Measurements from ENCODE around the gene MMP13. TPM values are rescaled to one million over a fixed set of nuclear protein-coding genes. Genes with fewer than 3 reads are reported as not detected.

The MMP13 gene
- total and polyA plus RNA-seq, 2 donors (not counting 3 experiments of a cell fraction or from before 2014, with no cell fraction given): not detected

DNA sequence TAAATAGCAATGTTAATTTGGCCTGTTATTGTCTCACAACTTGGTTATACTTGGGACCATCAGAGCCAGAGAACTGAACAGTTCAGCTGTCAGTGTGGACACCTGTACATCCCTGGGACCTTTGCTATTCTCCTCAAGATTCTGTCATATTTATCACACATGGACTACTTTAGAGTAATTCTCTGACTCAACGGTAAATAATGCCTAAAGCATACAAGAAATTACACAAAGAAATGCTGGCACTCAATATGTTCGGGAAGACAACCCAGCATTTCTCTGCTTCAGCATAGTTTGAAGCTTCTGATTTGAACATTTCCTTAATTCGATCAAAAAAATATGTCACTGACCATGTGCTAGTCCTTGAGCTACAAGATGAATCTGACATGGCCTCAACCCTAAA, 34.6 kb upstream of the MMP13 start:
- intact Hi-C loops (cut with micrococcal nuclease) (no loop called here), dilution Hi-C loops (cut with MboI; ENCODE audit: extremely low pct_ligation_motif_present, low sequenced_read_pairs) (no loop called here)
- H3K4me3 ChIP-seq (replicated peaks in 1 of 3; ENCODE audit: insufficient read depth in 1 of 3, low read depth in 1 of 3, low read length in 3 of 3): no peak overlapping the region
- no peaks in the 10 kb centered on the region for H4K20me1 ChIP-seq (replicated peaks; ENCODE audit: control insufficient read depth, extremely low read depth, insufficient read depth, low read length)
- no peaks in the 10 kb centered on the region for H3K9me3 ChIP-seq (replicated peaks; ENCODE audit: control insufficient read depth, insufficient read depth, low read length)
- H3K36me3 ChIP-seq (ENCODE audit: control insufficient read depth in 2 of 2, extremely low read depth in 1 of 2, insufficient read depth in 2 of 2, low read length in 2 of 2): no peaks in the 10 kb centered on the region
- ChIA-PET POLR2A (no interaction called here), CTCF (interaction anchor here (0.8 to 1.6 kb wide), 5 partner anchors 13 to 75 kb away, joined by 3 to 6 read pairs (median 4); no protein-coding TSS in a partner anchor)
- TF ChIP-seq POLR2A (IDR thresholded peaks at IDR 0.05; ENCODE audit: low read depth, low read length) (no peak), POLR2AphosphoS5 (IDR thresholded peaks at IDR 0.05; ENCODE audit: insufficient read depth, low read depth, low read length) (no peak), EZH2 (IDR thresholded peaks at IDR 0.05; ENCODE audit: borderline replicate concordance, low read depth, low read length, severe bottlenecking) (no peak), GATA2 (IDR thresholded peaks at IDR 0.05; ENCODE audit: insufficient read depth, insufficient read length, low read depth, low read length) (no peak), FOS (IDR thresholded peaks at IDR 0.05; ENCODE audit: borderline replicate concordance, insufficient read depth, low read length) (no peak)
- H3K9me1 ChIP-seq (replicated peaks; ENCODE audit: control insufficient read depth, extremely low read depth, insufficient read depth, low read length): no peaks in the 10 kb centered on the region
- peak overlapping the region; percentile 54 for H2AFZ ChIP-seq (ENCODE audit: low read depth, low read length)
- FAIRE-seq: no peak
- H3K79me2 ChIP-seq (ENCODE audit: control insufficient read depth, insufficient read depth, low read length): no peaks in the 10 kb centered on the region
- no TSS peak for BruUV-seq (replicated peaks)
- H3K9ac ChIP-seq (replicated peaks; ENCODE audit: extremely low read depth, insufficient read depth, low read length): no peak overlapping the region
- no peak overlapping the region for H3K4me2 ChIP-seq (ENCODE audit: insufficient read depth, low read length)
- H3K4me1 ChIP-seq (ENCODE audit: control insufficient read depth, extremely low read depth, insufficient read depth, low read length): peaks cover 20% of the 10 kb centered on the region
- H3K27ac ChIP-seq (ENCODE audit: insufficient read depth, low read depth, low read length): no peak overlapping the region
- H3K27me3 ChIP-seq (ENCODE audit: control insufficient read depth in 2 of 2, insufficient read depth in 2 of 2, low read length in 2 of 2): no peaks in the 10 kb centered on the region
- no peak for DNase-seq (ENCODE audit: low read depth, low spot score)

DNA sequence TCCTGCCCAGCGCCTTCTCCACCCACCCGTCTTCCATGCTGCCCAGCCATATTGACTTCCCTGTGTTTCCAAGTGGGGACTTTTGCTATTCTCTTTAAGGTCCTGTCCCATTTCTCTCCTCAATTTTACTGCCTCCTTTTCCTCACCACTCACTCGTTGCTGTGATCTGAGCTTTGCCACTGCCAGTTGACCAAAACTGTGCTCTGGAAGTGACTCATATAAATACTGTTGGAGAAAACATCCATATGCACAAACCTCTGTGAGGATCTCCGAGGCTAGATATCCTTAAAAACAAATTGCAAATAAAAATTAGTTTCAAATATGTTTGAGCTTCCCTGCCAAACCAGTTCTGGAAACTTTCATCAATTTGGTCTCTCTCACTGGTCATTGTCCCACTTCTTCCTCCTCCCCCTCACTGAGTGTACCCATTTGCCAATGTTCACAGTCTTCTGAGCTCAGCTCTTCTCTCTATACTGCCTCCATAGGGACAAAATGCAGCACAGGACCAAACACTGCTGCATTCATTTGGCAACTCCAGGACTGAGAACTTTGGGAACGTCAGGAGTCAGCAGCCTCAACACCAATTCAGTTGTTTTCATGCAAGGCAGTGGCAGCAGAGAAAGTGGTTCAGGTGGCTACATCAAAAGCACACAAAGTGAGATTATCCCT, 34.0 kb upstream of the MMP13 start:
- FAIRE-seq: peak; percentile 76
- dilution Hi-C loops (cut with MboI; ENCODE audit: extremely low pct_ligation_motif_present, low sequenced_read_pairs): no loop called here
- no peak overlapping the region for H3K9ac ChIP-seq (replicated peaks; ENCODE audit: extremely low read depth, insufficient read depth, low read length)
- TF ChIP-seq JUN (IDR thresholded peaks at IDR 0.05; ENCODE audit: borderline replicate concordance, insufficient read depth, insufficient read length, low read depth): peak; percentile 20
- peak; percentile 76 for TF ChIP-seq FOS (IDR thresholded peaks at IDR 0.05; ENCODE audit: borderline replicate concordance, insufficient read depth, low read length)
- TF ChIP-seq POLR2A (IDR thresholded peaks at IDR 0.05; ENCODE audit: low read depth, low read length): no peak
- BruUV-seq (replicated peaks): no TSS peak
- POLR2A ChIA-PET: no interaction called here
- H3K36me3 ChIP-seq (ENCODE audit: control insufficient read depth in 2 of 2, extremely low read depth in 1 of 2, insufficient read depth in 2 of 2, low read length in 2 of 2): no peaks in the 10 kb centered on the region
- no peak overlapping the region for H3K4me2 ChIP-seq (ENCODE audit: insufficient read depth, low read length)
- H3K27me3 ChIP-seq (ENCODE audit: control insufficient read depth in 2 of 2, insufficient read depth in 2 of 2, low read length in 2 of 2): no peaks in the 10 kb centered on the region
- no peak overlapping the region for H3K4me3 ChIP-seq (replicated peaks in 1 of 3; ENCODE audit: insufficient read depth in 1 of 3, low read depth in 1 of 3, low read length in 3 of 3)
- no peaks in the 10 kb centered on the region for H4K20me1 ChIP-seq (replicated peaks; ENCODE audit: control insufficient read depth, extremely low read depth, insufficient read depth, low read length)
- peaks cover 15% of the 10 kb centered on the region for H3K4me1 ChIP-seq (ENCODE audit: control insufficient read depth, extremely low read depth, insufficient read depth, low read length)
- DNase-seq (ENCODE audit: low read depth, low spot score): peak; percentile 50
- intact Hi-C loops (cut with micrococcal nuclease): no loop called here
- H3K9me1 ChIP-seq (replicated peaks; ENCODE audit: control insufficient read depth, extremely low read depth, insufficient read depth, low read length): no peaks in the 10 kb centered on the region
- no peak overlapping the region for H3K27ac ChIP-seq (ENCODE audit: insufficient read depth, low read depth, low read length)
- CTCF ChIA-PET: interaction anchor here (0.8 to 1.6 kb wide), 5 partner anchors 13 to 75 kb away, joined by 3 to 6 read pairs (median 4); no protein-coding TSS in a partner anchor
- H2AFZ ChIP-seq (ENCODE audit: low read depth, low read length): peak overlapping the region; percentile 54
- H3K79me2 ChIP-seq (ENCODE audit: control insufficient read depth, insufficient read depth, low read length): no peaks in the 10 kb centered on the region
- no peaks in the 10 kb centered on the region for H3K9me3 ChIP-seq (replicated peaks; ENCODE audit: control insufficient read depth, insufficient read depth, low read length)

All from endothelial cell of umbilical vein (primary cell).